Activated CD8-positive, alpha-beta T cell treated with anti-CD3 and anti-CD28 coated beads for 36 hours (primary cell): ENCODE data around the gene DOK3. TPM values are rescaled to one million over a fixed set of nuclear protein-coding genes. Genes with fewer than 3 reads are reported as not detected.
A peak's percentile ranks its signal among the peaks of the same experiment; 100 is the strongest.
"Not testable (repeated sequence)": the region's sequence is repeated elsewhere in the genome, so short reads cannot be mapped to it uniquely, and the experiment has no call there.

ENCODE experiments used
- ATAC-seq: fragments of 200-7000 bp; cut with Tn5 transposase; one replicate; pipeline ENCODE4 v1.10.0; 2021; ENCODE audit warnings: mild to moderate bottlenecking, moderate library complexity
- CTCF ChIA-PET: fragments of 350-600 bp; sonication (Branson Sonifier 250); formaldehyde crosslinking; loops from one replicate; lab custom pipeline; 2021; ENCODE audit warnings: antibody characterized with exemption; lab: Charles Lee
- POLR2A ChIA-PET: fragments of 350-600 bp; sonication (Branson Sonifier 250); formaldehyde crosslinking; loops from one replicate; lab custom pipeline; 2021; ENCODE audit warnings: antibody characterized with exemption; lab: Charles Lee
- DNase-seq: peaks from one replicate; pipeline ENCODE4 v3.0.0-alpha.2; 2020
- H3K27ac Mint-ChIP-seq: one replicate; pipeline ENCODE4 v1.8.0; 2021; ENCODE audit warnings: mild to moderate bottlenecking, mixed read lengths
- H3K27me3 Mint-ChIP-seq: one replicate; pipeline ENCODE4 v1.8.0; 2021; ENCODE audit warnings: mixed read lengths
- H3K36me3 Mint-ChIP-seq: one replicate; pipeline ENCODE4 v1.8.0; 2021; ENCODE audit warnings: low read depth, mixed read lengths
- H3K4me1 Mint-ChIP-seq: one replicate; pipeline ENCODE4 v1.8.0; 2021; ENCODE audit warnings: low read depth, mixed read lengths
- H3K4me3 Mint-ChIP-seq: one replicate; pipeline ENCODE4 v1.8.0; 2021; ENCODE audit warnings: mild to moderate bottlenecking, moderate library complexity, mixed read lengths
- H3K9me3 Mint-ChIP-seq: one replicate; pipeline ENCODE4 v1.8.0; 2021; ENCODE audit warnings: mixed read lengths
- intact Hi-C: fragments of 100-400 bp; cut with micrococcal nuclease; formaldehyde crosslinking; loops from one replicate; pipeline ENCODE4 v1.10.0; 2022
- total RNA-seq, 2 experiments: library from RNA; stranded (reverse); gene quantifications; one replicate each; pipeline ENCODE4 v1.2.3, GENCODE V29; 2021
- TF ChIP-seq, protein P1 (sequence below): fragments of 200-600 bp; IDR thresholded peaks from one replicate; pipeline ENCODE4 v1.8.0; 2022; ENCODE audit warnings: antibody characterized with exemption, mild to moderate bottlenecking

Gene DOK3
- total RNA-seq, 2 experiments from 2014 or later: 7.4 to 8.0 TPM

DNA sequence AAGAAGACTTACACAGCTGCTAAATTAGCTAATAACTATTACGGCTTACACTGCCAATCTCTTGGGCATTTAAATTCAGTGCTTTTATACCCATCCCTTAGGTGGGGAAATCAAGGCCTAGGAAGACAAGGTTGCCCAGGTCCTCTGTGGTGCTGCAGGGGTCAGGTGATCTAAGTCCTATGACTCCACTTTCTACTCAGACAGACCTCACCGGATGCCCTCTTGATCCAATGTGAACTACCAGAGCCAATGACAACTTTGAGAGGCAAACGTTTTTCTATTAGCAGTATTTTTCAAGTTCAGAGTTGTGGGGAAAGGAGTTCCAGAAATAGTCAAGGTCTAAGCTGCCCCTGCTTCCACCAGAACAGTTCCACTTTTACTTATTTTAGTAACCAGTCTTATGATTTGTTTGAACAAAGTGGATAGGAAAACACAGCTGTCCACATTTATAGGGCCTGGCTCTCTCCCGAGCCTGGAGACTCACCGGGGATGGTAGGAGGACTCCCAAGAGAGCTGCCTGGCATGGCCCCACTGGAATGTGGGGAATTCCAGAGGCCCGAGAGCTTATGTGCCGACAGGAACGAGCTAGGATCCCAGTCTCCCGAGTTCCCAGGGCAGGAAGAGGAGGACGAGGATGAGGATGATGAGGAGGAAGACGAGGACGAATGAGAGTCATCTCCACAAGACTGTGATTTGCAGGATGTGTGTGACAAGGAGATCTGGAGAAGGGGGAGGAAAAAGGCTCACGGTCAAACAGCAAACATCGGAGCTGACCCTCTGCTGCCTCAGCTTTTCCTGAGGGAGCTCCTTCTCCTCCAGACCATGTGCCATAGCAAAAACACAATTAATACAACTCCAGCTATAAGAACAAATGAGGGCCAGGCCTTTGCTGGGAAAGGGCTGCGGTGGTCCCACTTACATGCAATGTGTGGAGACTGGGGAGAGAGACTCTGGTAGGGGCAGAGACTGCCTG, 28.0 kb upstream of the DOK3 start:
- Mint-ChIP-seq H3K27ac (no peak overlapping the region), H3K4me1 (peaks cover 4% of the 10 kb centered on the region), H3K9me3 (no peaks in the 10 kb centered on the region), H3K4me3 (no peak overlapping the region), H3K27me3 (no peaks in the 10 kb centered on the region), H3K36me3 (peaks cover 16% of the 10 kb centered on the region)
- POLR2A ChIA-PET: interaction anchor here (0.9 to 1.3 kb wide), 2 partner anchors 16 to 61 kb away, joined by 3 read pairs; no protein-coding TSS in a partner anchor
- ATAC-seq: no peak
- intact Hi-C loops: no loop called here
- DNase-seq: no peak
- TF ChIP-seq, protein P1, sequence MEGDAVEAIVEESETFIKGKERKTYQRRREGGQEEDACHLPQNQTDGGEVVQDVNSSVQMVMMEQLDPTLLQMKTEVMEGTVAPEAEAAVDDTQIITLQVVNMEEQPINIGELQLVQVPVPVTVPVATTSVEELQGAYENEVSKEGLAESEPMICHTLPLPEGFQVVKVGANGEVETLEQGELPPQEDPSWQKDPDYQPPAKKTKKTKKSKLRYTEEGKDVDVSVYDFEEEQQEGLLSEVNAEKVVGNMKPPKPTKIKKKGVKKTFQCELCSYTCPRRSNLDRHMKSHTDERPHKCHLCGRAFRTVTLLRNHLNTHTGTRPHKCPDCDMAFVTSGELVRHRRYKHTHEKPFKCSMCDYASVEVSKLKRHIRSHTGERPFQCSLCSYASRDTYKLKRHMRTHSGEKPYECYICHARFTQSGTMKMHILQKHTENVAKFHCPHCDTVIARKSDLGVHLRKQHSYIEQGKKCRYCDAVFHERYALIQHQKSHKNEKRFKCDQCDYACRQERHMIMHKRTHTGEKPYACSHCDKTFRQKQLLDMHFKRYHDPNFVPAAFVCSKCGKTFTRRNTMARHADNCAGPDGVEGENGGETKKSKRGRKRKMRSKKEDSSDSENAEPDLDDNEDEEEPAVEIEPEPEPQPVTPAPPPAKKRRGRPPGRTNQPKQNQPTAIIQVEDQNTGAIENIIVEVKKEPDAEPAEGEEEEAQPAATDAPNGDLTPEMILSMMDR: no peak
- CTCF ChIA-PET: interaction anchor here (1.4 to 1.8 kb wide), 2 partner anchors 37 to 147 kb away, joined by 3 to 6 read pairs; no protein-coding TSS in a partner anchor

DNA sequence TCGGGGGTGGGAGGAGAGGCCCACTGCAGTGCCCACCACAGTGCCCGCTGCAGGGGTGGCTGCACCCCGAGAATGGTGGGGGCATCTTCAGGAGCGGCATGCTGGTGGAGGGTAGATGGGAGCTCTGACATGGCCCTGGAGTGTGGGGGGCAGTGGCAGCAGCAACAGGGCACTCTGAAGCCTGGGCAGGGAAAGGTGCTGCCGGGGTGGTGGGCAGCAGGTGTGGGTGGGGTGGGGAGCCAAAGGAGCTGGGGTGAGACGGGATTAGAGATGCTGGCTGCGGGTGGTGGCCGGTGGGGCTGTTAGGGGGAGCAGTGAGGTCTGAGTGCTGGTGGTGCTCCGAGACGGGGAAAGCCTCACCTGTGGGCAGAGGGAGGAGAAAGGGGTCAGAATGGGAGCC, 26.8 kb upstream of the DOK3 start:
- Mint-ChIP-seq H3K9me3 (no peaks in the 10 kb centered on the region), H3K36me3 (peaks cover 20% of the 10 kb centered on the region), H3K27me3 (no peaks in the 10 kb centered on the region), H3K27ac (no peak overlapping the region), H3K4me3 (no peak overlapping the region), H3K4me1 (peaks cover 4% of the 10 kb centered on the region)
- DNase-seq (no peak), ATAC-seq (no peak)
- intact Hi-C loops: no loop called here
- TF ChIP-seq, protein P1: no peak
- CTCF ChIA-PET: interaction anchor here (0.9 to 1.4 kb wide), 2 partner anchors 146 to 464 kb away, joined by 3 to 4 read pairs; no protein-coding TSS in a partner anchor
- POLR2A ChIA-PET: interaction anchor here (0.6 kb wide), 1 partner anchor 329 kb away, joined by 3 read pairs; no protein-coding TSS in a partner anchor

DNA sequence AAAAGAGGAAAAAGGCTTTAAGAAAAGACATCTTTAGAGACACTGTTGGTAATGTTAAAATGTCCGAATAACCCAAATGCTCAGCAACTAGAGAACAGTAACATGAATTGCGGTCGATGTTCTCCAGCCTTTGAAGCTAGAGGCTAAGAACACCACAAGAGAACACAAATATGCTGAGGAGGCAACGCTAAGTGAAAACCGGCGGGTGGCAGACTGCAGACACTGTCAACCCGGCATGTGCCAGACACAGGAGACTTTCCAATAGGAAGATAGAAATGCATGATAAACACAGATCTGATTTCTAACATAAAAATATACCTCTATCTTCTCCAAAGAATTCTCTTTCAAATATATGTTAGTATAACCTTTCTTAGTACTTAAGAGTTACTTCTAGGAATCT, 25.5 kb upstream of the DOK3 start:
- POLR2A ChIA-PET: no interaction called here
- Mint-ChIP-seq H3K27ac (no peak overlapping the region), H3K9me3 (no peaks in the 10 kb centered on the region), H3K4me3 (no peak overlapping the region), H3K4me1 (no peaks in the 10 kb centered on the region), H3K36me3 (peaks cover 16% of the 10 kb centered on the region), H3K27me3 (no peaks in the 10 kb centered on the region)
- intact Hi-C loops: no loop called here
- TF ChIP-seq, protein P1: no peak
- DNase-seq (no peak), ATAC-seq (no peak)
- CTCF ChIA-PET: interaction anchor here (1.0 to 1.5 kb wide), 2 partner anchors 34 to 132 kb away, joined by 3 read pairs; no protein-coding TSS in a partner anchor

DNA sequence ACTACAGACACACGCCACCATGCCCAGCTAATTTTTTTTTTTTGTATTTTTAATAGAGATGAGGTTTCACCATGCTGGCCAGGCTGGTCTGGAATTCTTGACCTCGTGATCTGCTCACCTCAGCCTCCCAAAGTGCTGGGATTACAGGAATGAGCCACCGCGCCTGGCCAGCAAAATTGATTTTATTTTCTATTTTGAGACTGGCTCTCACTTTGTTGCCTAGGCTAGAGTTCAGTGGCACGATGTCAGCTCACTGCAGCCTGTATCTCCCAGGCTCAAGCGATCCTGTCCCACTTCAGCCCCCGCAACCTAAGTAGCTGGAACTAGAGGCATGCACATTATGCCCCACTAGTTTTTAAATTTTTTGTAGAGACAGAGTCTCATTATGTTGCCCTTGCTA, 24.8 kb upstream of the DOK3 start:
- POLR2A ChIA-PET: interaction anchor here (0.9 kb wide), 1 partner anchor 9 kb away, joined by 3 read pairs; no protein-coding TSS in a partner anchor
- DNase-seq, H3K9me3 Mint-ChIP-seq, H3K27me3 Mint-ChIP-seq, H3K4me1 Mint-ChIP-seq, H3K4me3 Mint-ChIP-seq, H3K27ac Mint-ChIP-seq, ATAC-seq, intact Hi-C loops: not testable (repeated sequence)
- peaks cover 16% of the 10 kb centered on the region for H3K36me3 Mint-ChIP-seq
- CTCF ChIA-PET: interaction anchor here (1.0 to 1.5 kb wide), 3 partner anchors 33 to 421 kb away, joined by 3 read pairs; no protein-coding TSS in a partner anchor

DNA sequence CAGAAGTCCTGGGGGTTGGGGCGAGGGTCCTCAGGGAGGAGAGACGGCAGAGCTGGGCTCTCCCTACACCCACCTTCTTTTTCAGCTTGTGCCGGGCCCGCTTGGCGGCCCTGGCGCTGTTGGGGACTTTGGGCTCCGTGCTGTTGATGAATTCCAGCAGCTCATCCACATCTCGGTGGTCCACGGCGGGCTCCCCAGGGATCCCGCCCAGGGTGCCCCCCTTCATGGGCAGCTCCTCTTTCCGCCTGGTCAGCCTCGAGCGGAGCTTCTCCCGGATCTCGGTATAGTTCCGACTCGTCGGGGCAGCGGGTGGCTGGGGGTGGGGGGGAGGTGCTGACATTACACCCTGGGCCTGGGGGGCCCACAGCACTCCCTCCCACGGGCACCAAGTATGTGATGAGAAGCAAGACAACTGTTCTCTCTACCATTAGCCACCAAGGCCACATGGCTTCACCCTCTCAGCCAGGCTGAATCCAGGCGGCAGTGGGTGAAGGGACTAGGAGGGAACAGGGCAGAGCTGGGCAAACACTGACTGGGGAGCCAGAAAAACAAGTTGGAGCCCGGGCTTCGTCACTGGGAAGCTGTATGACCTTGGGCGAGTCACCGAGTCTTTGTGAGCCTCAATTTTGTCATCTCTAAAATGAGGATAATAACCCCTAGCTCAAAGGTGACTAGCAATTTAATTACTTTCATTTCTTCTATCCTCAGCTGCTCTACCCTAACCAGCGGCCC, 21.7 kb upstream of the DOK3 start:
- H3K4me1 Mint-ChIP-seq: no peaks in the 10 kb centered on the region
- H3K36me3 Mint-ChIP-seq: peaks cover 10% of the 10 kb centered on the region
- no peaks in the 10 kb centered on the region for H3K27me3 Mint-ChIP-seq
- ATAC-seq (no peak), DNase-seq (no peak)
- peak overlapping the region; percentile 35 for H3K27ac Mint-ChIP-seq
- H3K9me3 Mint-ChIP-seq: no peaks in the 10 kb centered on the region
- POLR2A ChIA-PET: interaction anchor here (0.7 kb wide), 1 partner anchor 8 kb away, joined by 3 read pairs; no protein-coding TSS in a partner anchor
- H3K4me3 Mint-ChIP-seq: no peak overlapping the region
- TF ChIP-seq, protein P1: no peak
- intact Hi-C loops: no loop called here
- CTCF ChIA-PET: interaction anchor here (0.6 kb wide), 1 partner anchor 414 kb away, joined by 4 read pairs; no protein-coding TSS in a partner anchor
